Liver (tissue), 9 donors: ENCODE results near the gene PCSK6. TPM values are rescaled to one million over a fixed set of nuclear protein-coding genes. Genes with fewer than 3 reads are reported as not detected.

ENCODE experiments used
- DNase-seq: peaks from one replicate; pipeline ENCODE4 v3.0.0-alpha.2; 2017; ENCODE audit warnings: low spot score
- H3K27ac ChIP-seq, 2 donors: one replicate each; pipeline ENCODE4 v1.7.0; 2013; ENCODE audit warnings: inconsistent platforms in 2 of 2, low read length in 2 of 2, control low read depth in 1 of 2, low read depth in 1 of 2, mild to moderate bottlenecking in 1 of 2
- H3K27me3 ChIP-seq, 4 donors: one replicate each; pipeline versions ENCODE4 v1.6.1 to v1.7.0; 2013; ENCODE audit warnings: low read length in 3 of 4, inconsistent platforms in 1 of 4, mild to moderate bottlenecking in 1 of 4, moderate library complexity in 1 of 4; ENCODE audit not compliant: control insufficient read depth in 4 of 4, insufficient read depth in 4 of 4
- H3K36me3 ChIP-seq, 4 donors: one replicate each; pipeline versions ENCODE4 v1.6.1 to v1.7.0; 2013; ENCODE audit warnings: low read length in 3 of 4, mild to moderate bottlenecking in 3 of 4, low read depth in 1 of 4, moderate library complexity in 1 of 4; ENCODE audit not compliant: control insufficient read depth in 4 of 4, insufficient read depth in 3 of 4
- H3K4me1 ChIP-seq, 4 donors: one replicate each; pipeline versions ENCODE4 v1.6.1 to v1.7.0; 2013; ENCODE audit warnings: low read length in 3 of 4, mild to moderate bottlenecking in 3 of 4, moderate library complexity in 1 of 4; ENCODE audit not compliant: control insufficient read depth in 4 of 4, insufficient read depth in 4 of 4
- H3K4me3 ChIP-seq, 3 donors: one replicate each; pipeline versions ENCODE4 v1.6.1 to v1.7.0; 2013; ENCODE audit warnings: low read length in 3 of 3, control low read depth in 1 of 3, low read depth in 1 of 3, mild to moderate bottlenecking in 1 of 3
- H3K9ac ChIP-seq, 2 donors: one replicate each; pipeline ENCODE4 v1.7.0; 2013; ENCODE audit warnings: low read length in 2 of 2, mild to moderate bottlenecking in 2 of 2, moderate library complexity in 2 of 2, control low read depth in 1 of 2, low read depth in 1 of 2
- H3K9me3 ChIP-seq, 4 donors: one replicate each; pipeline versions ENCODE4 v1.6.1 to v1.7.0; 2013; ENCODE audit warnings: low read length in 3 of 4; ENCODE audit not compliant: control insufficient read depth in 4 of 4
- FOXA1 ChIP-seq: IDR thresholded peaks from 2 replicates; pipeline ENCODE4 v1.6.1; 2016; ENCODE audit warnings: antibody characterized with exemption
- GABPA ChIP-seq, 2 donors: IDR thresholded peaks in 1 of 2; conservative IDR thresholded peaks in 1 of 2; 2 replicates each; pipeline ENCODE4 v1.6.1; 2016; ENCODE audit warnings: antibody characterized with exemption in 2 of 2, mild to moderate bottlenecking in 1 of 2, moderate library complexity in 1 of 2
- HNF4A ChIP-seq, 2 donors: conservative IDR thresholded peaks; 2 replicates each; pipeline ENCODE4 v1.6.1; 2016; ENCODE audit warnings: antibody characterized with exemption in 2 of 2, mild to moderate bottlenecking in 2 of 2
- HNF4G ChIP-seq: IDR thresholded peaks from 2 replicates; pipeline ENCODE4 v1.6.1; 2016; ENCODE audit warnings: antibody characterized with exemption
- JUND ChIP-seq, 2 donors: IDR thresholded peaks; 2 replicates each; pipeline ENCODE4 v1.6.1; 2016; ENCODE audit warnings: antibody characterized with exemption in 2 of 2
- NR2F2 ChIP-seq: IDR thresholded peaks from 2 replicates; pipeline ENCODE4 v1.6.1; 2016; ENCODE audit warnings: antibody characterized with exemption
- RAD21 ChIP-seq, 2 donors: IDR thresholded peaks; 2 replicates each; pipeline ENCODE4 v1.6.1; 2016; ENCODE audit warnings: antibody characterized with exemption in 2 of 2, mild to moderate bottlenecking in 2 of 2
- RXRA ChIP-seq, 2 donors: IDR thresholded peaks; 2 replicates each; pipeline ENCODE4 v1.6.1; 2017 to 2018; ENCODE audit warnings: antibody characterized with exemption in 2 of 2, mild to moderate bottlenecking in 1 of 2
- SP1 ChIP-seq: IDR thresholded peaks from 2 replicates; pipeline ENCODE4 v1.6.1; 2018; ENCODE audit warnings: antibody characterized with exemption, mild to moderate bottlenecking
- TAF1 ChIP-seq: conservative IDR thresholded peaks from 2 replicates; pipeline ENCODE4 v1.6.1; 2016; ENCODE audit warnings: antibody characterized with exemption, mild to moderate bottlenecking
- WGBS: extraction: QIAGEN DNeasy Blood & Tissue Kit; methylation state at CpG from one replicate; pipeline ENCODE4 v1.1.7; 2013; 5-methylcytosine and 5-hydroxymethylcytosine counted together
- polyA plus RNA-seq, 2 donors: library from polyadenylated mRNA; stranded (reverse) in 1 of 2; unstranded in 1 of 2; fragments of 200-250 nt in 1 of 2; fragments of >200 nt in 1 of 2; fragmentation: Nextera tagmentation in 1 of 2; extraction: Ambion mirVana in 1 of 2; gene quantifications; one replicate each; pipeline versions ENCODE4 v1.2.1 to v1.2.3, GENCODE V29; 2013 to 2015
- total RNA-seq, 2 donors: library from RNA; depleted of rRNA; stranded (reverse); fragments of >200 nt; gene quantifications; one replicate each; pipeline ENCODE4 v1.2.3, GENCODE V29; 2014
- TF ChIP-seq, protein P1 (sequence below): IDR thresholded peaks from 2 replicates; pipeline ENCODE4 v1.6.1; 2016; ENCODE audit warnings: antibody characterized with exemption, mild to moderate bottlenecking
- TF ChIP-seq, protein P2 (sequence below): IDR thresholded peaks from 2 replicates; pipeline ENCODE4 v1.6.1; 2016; ENCODE audit warnings: antibody characterized with exemption
- TF ChIP-seq, protein P3 (sequence below): IDR thresholded peaks from 2 replicates; pipeline ENCODE4 v1.6.1; 2016; ENCODE audit warnings: antibody characterized with exemption
- TF ChIP-seq, protein P4 (sequence below): IDR thresholded peaks from 2 replicates; pipeline ENCODE4 v1.6.1; 2016; ENCODE audit warnings: antibody characterized with exemption
- TF ChIP-seq, protein P5 (sequence below): fragments of 150-350 bp; IDR thresholded peaks from 2 replicates; pipeline ENCODE4 v1.5.1; 2017; ENCODE audit warnings: improper control_type of control experiment, low read depth, low read length; ENCODE audit not compliant: missing input control
- donor health status: healthy.
- donor health status: healthy.
- donor health status: healthy.
- donor health status: healthy.
- donor health status: healthy.

PCSK6 gene
- total and polyA plus RNA-seq, 4 donors: 94.8 to 398 (median 168) TPM

DNA sequence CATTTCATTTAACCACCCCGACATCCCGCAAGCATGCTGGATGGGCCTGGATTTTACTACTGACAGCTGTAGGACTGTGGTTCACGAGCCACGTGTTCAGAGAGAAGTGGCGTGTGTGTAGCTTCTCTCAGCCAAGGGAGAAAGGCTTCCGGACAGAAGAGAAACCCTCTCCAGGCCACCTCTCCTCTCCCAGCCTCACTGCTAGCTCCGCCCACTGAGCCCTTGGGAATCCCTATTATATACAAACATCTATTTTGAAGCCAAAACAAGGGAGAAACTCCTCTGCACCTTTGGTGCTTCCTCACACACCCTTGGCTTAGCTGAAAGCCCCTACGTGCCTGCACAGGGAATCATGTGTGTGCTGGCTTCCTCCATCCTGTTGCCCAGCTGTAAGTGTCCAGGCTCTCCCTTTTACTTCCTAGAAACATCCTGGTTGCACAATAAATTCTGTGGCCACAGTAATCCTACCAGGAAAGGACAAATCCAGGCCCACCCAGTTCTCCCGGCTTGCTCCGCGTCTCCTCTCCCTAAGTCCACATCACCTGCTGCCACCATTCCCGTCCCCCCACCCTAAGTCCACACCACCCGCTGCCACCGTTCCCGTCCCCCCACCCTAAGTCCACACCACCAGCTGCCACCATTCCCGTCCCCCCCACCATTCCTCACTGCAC, 30.5 kb downstream of the PCSK6 start:
- Histone ChIP-seq H3K9ac (no peak overlapping the region), H3K4me3 (no peak overlapping the region), H3K27me3 (no peaks in the 10 kb centered on the region), H3K27ac (peak overlapping the region; percentile 62 to 71), H3K4me1 (peaks cover 2 to 67% (median 30%) of the 10 kb centered on the region in 4 donors), H3K9me3 (no peaks in the 10 kb centered on the region), H3K36me3 (peaks cover 0 to 4% (median 0%) of the 10 kb centered on the region in 4 donors)
- no peak for TF ChIP-seq JUND (IDR thresholded peaks at IDR 0.05)
- 71% methylated on average over 16 of the region's 16 CpGs for WGBS
- DNase-seq: no peak

DNA sequence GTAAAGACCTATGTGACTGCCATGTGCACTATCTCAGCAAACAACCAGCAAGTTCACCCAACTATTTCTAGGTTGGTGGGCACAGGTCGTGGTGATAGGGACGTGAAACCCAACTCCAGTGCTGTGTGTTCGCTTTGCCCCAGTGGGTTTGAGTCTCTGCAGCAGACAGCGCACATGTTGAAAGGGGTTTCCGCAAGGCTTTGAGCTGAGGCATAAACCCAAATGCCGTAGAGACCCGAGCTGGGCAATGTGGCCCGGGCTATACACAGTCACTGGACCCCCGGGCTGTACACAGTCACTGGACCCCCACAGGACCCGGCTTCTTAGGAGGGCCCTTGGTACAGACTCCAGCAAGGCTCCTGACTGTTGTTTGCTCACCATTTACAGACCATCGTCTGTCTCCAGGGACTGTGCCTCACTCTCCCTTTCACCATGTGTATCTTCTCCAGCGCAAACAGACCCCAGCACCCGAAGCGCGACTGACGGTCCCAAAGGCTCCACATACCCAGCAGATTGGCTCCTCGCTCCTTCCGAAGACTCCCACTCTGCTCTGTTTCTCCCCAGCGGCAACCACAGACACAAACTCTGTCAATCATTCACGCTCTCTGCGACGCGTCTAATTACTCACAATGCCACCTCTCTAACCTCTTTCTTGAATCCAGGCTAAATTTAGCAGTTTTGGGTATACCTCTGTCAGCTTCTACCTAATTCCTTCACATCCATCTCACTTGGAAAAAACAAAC, 31.2 kb downstream of the PCSK6 start:
- DNase-seq: no peak
- Histone ChIP-seq H3K27me3 (no peaks in the 10 kb centered on the region), H3K27ac (peak overlapping the region; percentile 62 to 71), H3K36me3 (peaks cover 0 to 4% (median 0%) of the 10 kb centered on the region in 4 donors), H3K4me3 (no peak overlapping the region), H3K9me3 (no peaks in the 10 kb centered on the region), H3K4me1 (peaks cover 8 to 71% (median 33%) of the 10 kb centered on the region in 4 donors), H3K9ac (no peak overlapping the region)
- 90% methylated on average over 23 of the region's 23 CpGs for WGBS
- TF ChIP-seq, protein P1, sequence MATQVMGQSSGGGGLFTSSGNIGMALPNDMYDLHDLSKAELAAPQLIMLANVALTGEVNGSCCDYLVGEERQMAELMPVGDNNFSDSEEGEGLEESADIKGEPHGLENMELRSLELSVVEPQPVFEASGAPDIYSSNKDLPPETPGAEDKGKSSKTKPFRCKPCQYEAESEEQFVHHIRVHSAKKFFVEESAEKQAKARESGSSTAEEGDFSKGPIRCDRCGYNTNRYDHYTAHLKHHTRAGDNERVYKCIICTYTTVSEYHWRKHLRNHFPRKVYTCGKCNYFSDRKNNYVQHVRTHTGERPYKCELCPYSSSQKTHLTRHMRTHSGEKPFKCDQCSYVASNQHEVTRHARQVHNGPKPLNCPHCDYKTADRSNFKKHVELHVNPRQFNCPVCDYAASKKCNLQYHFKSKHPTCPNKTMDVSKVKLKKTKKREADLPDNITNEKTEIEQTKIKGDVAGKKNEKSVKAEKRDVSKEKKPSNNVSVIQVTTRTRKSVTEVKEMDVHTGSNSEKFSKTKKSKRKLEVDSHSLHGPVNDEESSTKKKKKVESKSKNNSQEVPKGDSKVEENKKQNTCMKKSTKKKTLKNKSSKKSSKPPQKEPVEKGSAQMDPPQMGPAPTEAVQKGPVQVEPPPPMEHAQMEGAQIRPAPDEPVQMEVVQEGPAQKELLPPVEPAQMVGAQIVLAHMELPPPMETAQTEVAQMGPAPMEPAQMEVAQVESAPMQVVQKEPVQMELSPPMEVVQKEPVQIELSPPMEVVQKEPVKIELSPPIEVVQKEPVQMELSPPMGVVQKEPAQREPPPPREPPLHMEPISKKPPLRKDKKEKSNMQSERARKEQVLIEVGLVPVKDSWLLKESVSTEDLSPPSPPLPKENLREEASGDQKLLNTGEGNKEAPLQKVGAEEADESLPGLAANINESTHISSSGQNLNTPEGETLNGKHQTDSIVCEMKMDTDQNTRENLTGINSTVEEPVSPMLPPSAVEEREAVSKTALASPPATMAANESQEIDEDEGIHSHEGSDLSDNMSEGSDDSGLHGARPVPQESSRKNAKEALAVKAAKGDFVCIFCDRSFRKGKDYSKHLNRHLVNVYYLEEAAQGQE: no peak
- TF ChIP-seq GABPA (IDR thresholded peaks at IDR 0.05 in 1 of 2, conservative IDR thresholded peaks at IDR 0.05 in 1 of 2): no peak
- TF ChIP-seq, protein P2, sequence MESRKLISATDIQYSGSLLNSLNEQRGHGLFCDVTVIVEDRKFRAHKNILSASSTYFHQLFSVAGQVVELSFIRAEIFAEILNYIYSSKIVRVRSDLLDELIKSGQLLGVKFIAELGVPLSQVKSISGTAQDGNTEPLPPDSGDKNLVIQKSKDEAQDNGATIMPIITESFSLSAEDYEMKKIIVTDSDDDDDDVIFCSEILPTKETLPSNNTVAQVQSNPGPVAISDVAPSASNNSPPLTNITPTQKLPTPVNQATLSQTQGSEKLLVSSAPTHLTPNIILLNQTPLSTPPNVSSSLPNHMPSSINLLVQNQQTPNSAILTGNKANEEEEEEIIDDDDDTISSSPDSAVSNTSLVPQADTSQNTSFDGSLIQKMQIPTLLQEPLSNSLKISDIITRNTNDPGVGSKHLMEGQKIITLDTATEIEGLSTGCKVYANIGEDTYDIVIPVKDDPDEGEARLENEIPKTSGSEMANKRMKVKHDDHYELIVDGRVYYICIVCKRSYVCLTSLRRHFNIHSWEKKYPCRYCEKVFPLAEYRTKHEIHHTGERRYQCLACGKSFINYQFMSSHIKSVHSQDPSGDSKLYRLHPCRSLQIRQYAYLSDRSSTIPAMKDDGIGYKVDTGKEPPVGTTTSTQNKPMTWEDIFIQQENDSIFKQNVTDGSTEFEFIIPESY: no peak
- TF ChIP-seq, protein P3, sequence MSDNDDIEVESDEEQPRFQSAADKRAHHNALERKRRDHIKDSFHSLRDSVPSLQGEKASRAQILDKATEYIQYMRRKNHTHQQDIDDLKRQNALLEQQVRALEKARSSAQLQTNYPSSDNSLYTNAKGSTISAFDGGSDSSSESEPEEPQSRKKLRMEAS: no peak
- no peak for TF ChIP-seq NR2F2
- TF ChIP-seq, protein P4, sequence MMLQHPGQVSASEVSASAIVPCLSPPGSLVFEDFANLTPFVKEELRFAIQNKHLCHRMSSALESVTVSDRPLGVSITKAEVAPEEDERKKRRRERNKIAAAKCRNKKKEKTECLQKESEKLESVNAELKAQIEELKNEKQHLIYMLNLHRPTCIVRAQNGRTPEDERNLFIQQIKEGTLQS: no peak
- TF ChIP-seq, protein P5, sequence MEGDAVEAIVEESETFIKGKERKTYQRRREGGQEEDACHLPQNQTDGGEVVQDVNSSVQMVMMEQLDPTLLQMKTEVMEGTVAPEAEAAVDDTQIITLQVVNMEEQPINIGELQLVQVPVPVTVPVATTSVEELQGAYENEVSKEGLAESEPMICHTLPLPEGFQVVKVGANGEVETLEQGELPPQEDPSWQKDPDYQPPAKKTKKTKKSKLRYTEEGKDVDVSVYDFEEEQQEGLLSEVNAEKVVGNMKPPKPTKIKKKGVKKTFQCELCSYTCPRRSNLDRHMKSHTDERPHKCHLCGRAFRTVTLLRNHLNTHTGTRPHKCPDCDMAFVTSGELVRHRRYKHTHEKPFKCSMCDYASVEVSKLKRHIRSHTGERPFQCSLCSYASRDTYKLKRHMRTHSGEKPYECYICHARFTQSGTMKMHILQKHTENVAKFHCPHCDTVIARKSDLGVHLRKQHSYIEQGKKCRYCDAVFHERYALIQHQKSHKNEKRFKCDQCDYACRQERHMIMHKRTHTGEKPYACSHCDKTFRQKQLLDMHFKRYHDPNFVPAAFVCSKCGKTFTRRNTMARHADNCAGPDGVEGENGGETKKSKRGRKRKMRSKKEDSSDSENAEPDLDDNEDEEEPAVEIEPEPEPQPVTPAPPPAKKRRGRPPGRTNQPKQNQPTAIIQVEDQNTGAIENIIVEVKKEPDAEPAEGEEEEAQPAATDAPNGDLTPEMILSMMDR: no peak
- TF ChIP-seq TAF1: no peak
- no peak for TF ChIP-seq RXRA (IDR thresholded peaks at IDR 0.05)
- TF ChIP-seq FOXA1: no peak
- TF ChIP-seq HNF4G: no peak
- no peak for TF ChIP-seq RAD21 (IDR thresholded peaks at IDR 0.05)
- no peak for TF ChIP-seq HNF4A (conservative IDR thresholded peaks at IDR 0.05)
- no peak for TF ChIP-seq SP1
